K562 (cell line): ENCODE results near the gene AJUBA. TPM values are rescaled to one million over a fixed set of nuclear protein-coding genes. Genes with fewer than 3 reads are reported as not detected.
A peak's percentile ranks its signal among the peaks of the same experiment; 100 is the strongest.

Experiments used
- ATAC-seq: fragments of 200-7000 bp; cut with Tn5 transposase; 3 replicates; pipeline ENCODE4 v1.9.1; 2020; ENCODE audit warnings: moderate library complexity
- BruUV-seq: library from RNA; stranded (reverse); fragments of 400-500 nt; replicated peaks from 2 replicates; lab custom pipeline; 2021; lab: Mats Ljungman, UMichigan
- CTCF ChIA-PET: fragments of 300-600 bp; formaldehyde crosslinking; extraction: SDS; loops from one replicate; lab custom pipeline; 2021; ENCODE audit warnings: low intra/inter-chr PET ratio; lab: Yijun Ruan, JAX
- POLR2A ChIA-PET: fragments of 300-600, 350-650 bp; sonication (Branson Sonifier 250); formaldehyde crosslinking; extraction: SDS; loops from one replicate; lab custom pipeline; 2021; ENCODE audit warnings: antibody characterized with exemption, inconsistent platforms; lab: Yijun Ruan, JAX
- DNase-seq, 4 experiments: peaks; one replicate each; pipeline versions ENCODE4 v3.0.0 to v3.0.0-alpha.2; 2011 to 2018; ENCODE audit warnings: low spot score in 3 of 4, mixed read lengths in 3 of 4; ENCODE audit errors: extremely low read depth in 1 of 4
- FAIRE-seq: peaks from 2 replicates; lab custom pipeline; 2011; peaks lifted over from hg19 to GRCh38; lab: Jason Lieb, UNC
- H2AFZ ChIP-seq: 2 replicates; pipeline ENCODE4 v1.6.0; 2011; ENCODE audit warnings: low read depth, low read length, control low read depth, inconsistent platforms
- H3K27ac ChIP-seq: fragments of 200-600 bp; 3 replicates; pipeline ENCODE4 v1.8.0; 2011; ENCODE audit warnings: low read depth, mild to moderate bottlenecking, control low read depth, inconsistent platforms, low read length, moderate library complexity, mixed read lengths; ENCODE audit errors: extremely low read depth
- H3K27me3 ChIP-seq, 2 experiments: fragments of 300-600 bp in 1 of 2; 2 replicates in 1 of 2; 3 replicates in 1 of 2; pipeline versions ENCODE4 v1.6.0 to v1.8.0; 2011; ENCODE audit warnings: inconsistent platforms in 2 of 2, low read length in 2 of 2, mild to moderate bottlenecking in 1 of 2, mixed read lengths in 1 of 2, moderate library complexity in 1 of 2; ENCODE audit not compliant: control insufficient read depth in 2 of 2, insufficient read depth in 2 of 2
- H3K36me3 ChIP-seq: fragments of 300-600 bp; 3 replicates; pipeline ENCODE4 v1.8.0; 2011; ENCODE audit warnings: mild to moderate bottlenecking, low read length, inconsistent platforms; ENCODE audit not compliant: control insufficient read depth, insufficient read depth
- H3K4me1 ChIP-seq, 2 experiments: fragments of 200-600 bp in 1 of 2; replicated peaks in 1 of 2; 2 replicates in 1 of 2; 3 replicates in 1 of 2; pipeline versions ENCODE4 v1.5.1 to v1.8.0; 2011; ENCODE audit warnings: inconsistent platforms in 2 of 2, low read length in 2 of 2, mild to moderate bottlenecking in 1 of 2, mixed read lengths in 1 of 2, moderate library complexity in 1 of 2; ENCODE audit not compliant: control insufficient read depth in 2 of 2, insufficient read depth in 2 of 2
- H3K4me2 ChIP-seq: 2 replicates; pipeline ENCODE4 v1.6.1; 2011; ENCODE audit warnings: low read length, control low read depth, inconsistent platforms, mixed read lengths; ENCODE audit not compliant: insufficient read depth
- H3K4me3 ChIP-seq: fragments of 200-600 bp; sonication (generic), shearing (Covaris generic); 2 replicates; pipeline ENCODE4 v1.5.1; 2016; ENCODE audit warnings: control low read depth, inconsistent platforms
- H3K79me2 ChIP-seq: fragments of 200-600 bp; 3 replicates; pipeline ENCODE4 v1.8.0; 2011; ENCODE audit warnings: low read length, inconsistent platforms; ENCODE audit not compliant: control insufficient read depth, insufficient read depth
- H3K9ac ChIP-seq, 2 experiments: 2 replicates each; pipeline versions ENCODE4 v1.6.0 to v1.6.1; 2011; ENCODE audit warnings: low read depth in 2 of 2, low read length in 2 of 2, control low read depth in 1 of 2, inconsistent platforms in 1 of 2, mild to moderate bottlenecking in 1 of 2, mixed read lengths in 1 of 2; ENCODE audit not compliant: insufficient read depth in 1 of 2
- H3K9me1 ChIP-seq: one replicate; pipeline ENCODE4 v1.6.0; 2011; ENCODE audit warnings: inconsistent platforms, mild to moderate bottlenecking, low read length, moderate library complexity; ENCODE audit not compliant: control insufficient read depth, insufficient read depth
- H3K9me3 ChIP-seq: replicated peaks from 2 replicates; pipeline ENCODE4 v1.5.1; 2011; ENCODE audit warnings: low read depth, low read length, inconsistent platforms; ENCODE audit not compliant: control insufficient read depth, insufficient read depth
- H4K20me1 ChIP-seq: replicated peaks from 2 replicates; pipeline ENCODE4 v1.6.1; 2011; ENCODE audit warnings: low read length, inconsistent platforms, mixed read lengths; ENCODE audit not compliant: control insufficient read depth, insufficient read depth
- EHMT2 ChIP-seq: fragments of 450-650 bp; IDR thresholded peaks from 2 replicates; pipeline ENCODE4 v1.6.1; 2018; ENCODE audit warnings: antibody characterized with exemption
- EP300 ChIP-seq: IDR thresholded peaks from 2 replicates; pipeline ENCODE4 v1.6.1; 2012; ENCODE audit warnings: low read length, improper control_type of control experiment
- HDAC2 ChIP-seq: fragments of 450-650 bp; IDR thresholded peaks from 2 replicates; pipeline ENCODE4 v1.6.1; 2016; ENCODE audit warnings: mild to moderate bottlenecking
- KAT7 ChIP-seq: sonication (generic); formaldehyde crosslinking; IDR thresholded peaks from 2 replicates; pipeline ENCODE4 v1.8.0; 2022; ENCODE audit warnings: missing genetic modification reagents, mild to moderate bottlenecking, borderline replicate concordance
- MTA2 ChIP-seq: fragments of 450-650 bp; IDR thresholded peaks from 2 replicates; pipeline ENCODE4 v1.6.1; 2016; ENCODE audit warnings: low read depth
- MYC ChIP-seq, 2 experiments: fragments of 250-450 bp in 1 of 2; sonication (Bioruptor Pico) in 1 of 2; IDR thresholded peaks; 2 replicates each; pipeline versions ENCODE4 v1.5.1 to v1.6.1; 2012 to 2021; ENCODE audit warnings: low read depth in 2 of 2, borderline replicate concordance in 1 of 2, improper control_type of control experiment in 1 of 2, low read length in 1 of 2, mild to moderate bottlenecking in 1 of 2, moderate library complexity in 1 of 2
- NCOR1 ChIP-seq: fragments of 450-650 bp; IDR thresholded peaks from 2 replicates; pipeline ENCODE4 v1.6.1; 2016; ENCODE audit warnings: mild to moderate bottlenecking, moderate library complexity
- NFIC ChIP-seq: fragments of 450-650 bp; IDR thresholded peaks from 2 replicates; pipeline ENCODE4 v1.6.1; 2017; ENCODE audit warnings: mild to moderate bottlenecking, inconsistent platforms
- NR2C1 ChIP-seq, 2 experiments: fragments of 450-650 bp; IDR thresholded peaks; 2 replicates each; pipeline ENCODE4 v1.6.1; 2017; ENCODE audit warnings: mild to moderate bottlenecking in 2 of 2, antibody characterized with exemption in 1 of 2, inconsistent platforms in 1 of 2, missing compliant biosample characterization in 1 of 2, missing genetic modification characterization in 1 of 2
- POLR2AphosphoS5 ChIP-seq: IDR thresholded peaks from 2 replicates; pipeline ENCODE4 v1.6.1; 2011; ENCODE audit warnings: mild to moderate bottlenecking, low read depth, low read length, moderate library complexity; ENCODE audit not compliant: control insufficient read depth, insufficient read depth
- POLR3A ChIP-seq: IDR thresholded peaks from 2 replicates; pipeline ENCODE4 v1.6.1; 2011; ENCODE audit warnings: borderline replicate concordance, mild to moderate bottlenecking, moderate library complexity; ENCODE audit not compliant: insufficient read length, insufficient read depth; ENCODE audit errors: extremely low read depth
- PRDM10 ChIP-seq: fragments of 450-650 bp; IDR thresholded peaks from 2 replicates; pipeline ENCODE4 v1.6.1; 2018; ENCODE audit not compliant: partially characterized antibody
- RNF2 ChIP-seq: sonication (generic); IDR thresholded peaks from 2 replicates; pipeline ENCODE4 v1.6.1; 2016
- ZEB2 ChIP-seq: fragments of 450-650 bp; IDR thresholded peaks from 2 replicates; pipeline ENCODE4 v1.6.1; 2016
- ZNF263 ChIP-seq: sonication (generic); formaldehyde crosslinking; IDR thresholded peaks from 2 replicates; pipeline ENCODE4 v1.8.0; 2022; ENCODE audit warnings: mild to moderate bottlenecking, missing genetic modification reagents, borderline replicate concordance
- WGBS: fragments of 100-300 bp; shearing (Covaris generic); methylation state at CpG from one replicate; pipeline ENCODE4 v1.1.6; 2016; ENCODE audit warnings: low coverage, mixed read lengths; ENCODE audit not compliant: insufficient coverage; ENCODE audit errors: missing lambda C conversion rate; 5-methylcytosine and 5-hydroxymethylcytosine counted together
- in situ Hi-C: fragments of 300-500 bp; cut with MboI; formaldehyde crosslinking; loops from 4 replicates; pipeline ENCODE4 v1.15.0; 2018; ENCODE audit warnings: inconsistent platforms, mixed read lengths
- intact Hi-C: fragments of 100-400 bp; cut with micrococcal nuclease; formaldehyde crosslinking; loops from 2 replicates; pipeline ENCODE4 v1.14.2; 2022
- polyA plus RNA-seq, 8 experiments: library from polyadenylated mRNA; depleted of rRNA in 4 of 8; stranded (reverse) in 5 of 8; unstranded in 3 of 8; fragments of >200 nt; fragmentation: Nextera tagmentation in 2 of 8; fragmentation: Illumina TruSeq in 1 of 8; extraction: Ambion mirVana in 2 of 8; extraction: Trizol in 1 of 8; gene quantifications; 2 replicates each; pipeline versions ENCODE4 v1.2.1 to v1.2.3, GENCODE V29; 2011 to 2014; ENCODE audit warnings: inconsistent platforms in 1 of 8, missing spikeins in 1 of 8
- total RNA-seq, 7 experiments: library from RNA; depleted of rRNA in 6 of 7; stranded (reverse); fragments of >200 nt in 6 of 7; fragmentation: Illumina TruSeq in 2 of 7; extraction: Trizol in 2 of 7; gene quantifications; 2 replicates each; pipeline versions ENCODE4 v1.2.1 to v1.2.3, GENCODE V29; 2011 to 2021; ENCODE audit warnings: low replicate concordance in 1 of 7
- TF ChIP-seq, protein P1 (sequence below): sonication (generic); formaldehyde crosslinking; IDR thresholded peaks from 2 replicates; pipeline ENCODE4 v1.8.1; 2022; ENCODE audit warnings: missing genetic modification reagents

Gene AJUBA
- total and polyA plus RNA-seq, 9 of the 15 experiments (the other 6 are each of a cell fraction or from before 2014, with no cell fraction given): 0.73 to 4.7 (median 2.8) TPM

DNA sequence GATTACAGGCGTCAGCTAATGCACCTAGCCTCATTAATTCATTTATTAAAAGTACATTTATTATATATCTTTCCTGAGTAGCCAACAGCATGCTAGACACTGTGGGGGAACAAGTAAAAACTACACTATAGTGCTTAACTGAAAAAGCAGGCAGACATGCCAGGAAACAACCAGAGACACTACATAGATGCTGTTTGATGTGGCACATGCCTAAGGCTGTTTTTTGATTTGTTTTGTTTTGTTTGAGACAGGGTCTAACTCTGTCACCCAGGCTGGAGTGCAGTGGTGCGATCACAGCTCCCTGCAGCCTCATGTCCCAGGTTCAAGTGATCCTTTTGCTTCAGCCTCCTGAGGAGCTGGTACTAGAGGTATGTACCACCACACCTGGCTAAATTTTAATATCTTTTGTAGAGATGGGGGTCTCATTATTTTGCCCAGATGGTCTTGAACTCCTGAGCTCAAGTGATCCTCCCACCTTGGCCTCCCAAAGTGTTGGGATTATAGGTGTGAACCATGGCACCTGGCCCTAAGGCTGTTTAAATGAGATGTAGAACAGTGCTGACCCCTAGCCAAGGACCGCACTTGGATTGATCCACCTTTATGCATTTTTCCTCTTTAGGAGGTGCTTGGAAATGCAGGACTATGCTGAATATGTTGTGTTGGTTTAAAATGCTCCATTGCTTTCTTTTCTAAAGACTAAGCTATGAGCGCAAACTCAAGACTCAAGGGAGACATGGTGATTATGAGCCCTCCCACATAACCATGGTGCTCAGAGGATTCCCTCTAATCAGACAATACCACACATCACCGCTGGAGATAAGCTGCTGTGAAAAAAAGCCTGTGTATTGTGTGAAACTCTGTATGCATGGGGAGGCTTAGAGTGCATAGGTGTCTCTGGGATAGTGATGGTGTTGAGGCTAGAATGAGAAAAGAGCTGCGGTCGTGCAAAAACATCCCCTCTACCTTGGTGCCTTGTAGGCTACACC, 38.1 kb upstream of the AJUBA start:
- no TSS peak for BruUV-seq
- Histone ChIP-seq H3K4me3 (no peak overlapping the region), H3K27me3 (no peaks in the 10 kb centered on the region), H3K27ac (peak overlapping the region; percentile 37), H4K20me1 (peaks cover 7% of the 10 kb centered on the region; the same call in 1 of the 2 replicates), H3K9me1 (no peaks in the 10 kb centered on the region), H3K9ac (peak overlapping the region in 1 of 2 experiments; percentile 6; a peak in 1 of 4 replicates), H3K4me2 (peak overlapping the region; percentile 65), H3K79me2 (no peaks in the 10 kb centered on the region; the same call in 2 of the 3 replicates), H3K4me1 (peaks cover 23 to 38% of the 10 kb centered on the region in 2 experiments; a peak in 4 of 5 replicates), H2AFZ (peak overlapping the region; percentile 50), H3K9me3 (no peaks in the 10 kb centered on the region), H3K36me3 (peaks cover 10% of the 10 kb centered on the region; the same call in 2 of the 3 replicates)
- in situ Hi-C loops: no loop called here
- ChIA-PET CTCF (no interaction called here), POLR2A (interaction anchor here (0.6 to 6.6 kb wide), 10 partner anchors 8 to 93 kb away, joined by 3 to 65 read pairs (median 4); partner anchors contain the start of genes PRMT5 and PSMB5)
- DNase-seq (peak; percentile 54 to 88 (median 72)), ATAC-seq (peak; percentile 94), FAIRE-seq (peak; percentile 93)
- WGBS: 21% methylated on average over 7 of the region's 7 CpGs
- intact Hi-C loops: no loop called here
- peak; percentile 60; the same call in 1 of the 2 replicates for TF ChIP-seq ZNF263 (CRISPR knock-in tag)
- peak; percentile 64 for TF ChIP-seq HDAC2
- peak; percentile 82 for TF ChIP-seq EHMT2
- TF ChIP-seq MTA2: peak; percentile 76
- TF ChIP-seq POLR3A: no peak
- no peak for TF ChIP-seq KAT7 (CRISPR knock-in tag)
- no peak for TF ChIP-seq NR2C1 (IDR thresholded peaks at IDR 0.05)
- TF ChIP-seq NR2C1 (tag; IDR thresholded peaks at IDR 0.05): 0 out of 2 replicates have a peak, but pooled peaks have one; percentile 14
- TF ChIP-seq ZEB2: peak; percentile 74; the same call in 1 of the 2 replicates
- peak; percentile 87 for TF ChIP-seq POLR2AphosphoS5
- peak; percentile 76 for TF ChIP-seq EP300
- TF ChIP-seq RNF2: peak; percentile 35; the same call in 1 of the 2 replicates
- TF ChIP-seq, protein P1, sequence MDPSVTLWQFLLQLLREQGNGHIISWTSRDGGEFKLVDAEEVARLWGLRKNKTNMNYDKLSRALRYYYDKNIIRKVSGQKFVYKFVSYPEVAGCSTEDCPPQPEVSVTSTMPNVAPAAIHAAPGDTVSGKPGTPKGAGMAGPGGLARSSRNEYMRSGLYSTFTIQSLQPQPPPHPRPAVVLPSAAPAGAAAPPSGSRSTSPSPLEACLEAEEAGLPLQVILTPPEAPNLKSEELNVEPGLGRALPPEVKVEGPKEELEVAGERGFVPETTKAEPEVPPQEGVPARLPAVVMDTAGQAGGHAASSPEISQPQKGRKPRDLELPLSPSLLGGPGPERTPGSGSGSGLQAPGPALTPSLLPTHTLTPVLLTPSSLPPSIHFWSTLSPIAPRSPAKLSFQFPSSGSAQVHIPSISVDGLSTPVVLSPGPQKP (CRISPR knock-in tag): no peak
- TF ChIP-seq MYC (IDR thresholded peaks at IDR 0.05; ENCODE audit: low read depth, low read length): peak; percentile 48; the same call in 1 of the 2 replicates
- TF ChIP-seq MYC (CRISPR knock-in tag; IDR thresholded peaks at IDR 0.05; ENCODE audit: borderline replicate concordance, low read depth): no peak
- TF ChIP-seq PRDM10: peak; percentile 94
- peak; percentile 79 for TF ChIP-seq NCOR1
- peak; percentile 54; the same call in 1 of the 2 replicates for TF ChIP-seq NFIC
